ENCODE results near the gene SFTPB.

DNA sequence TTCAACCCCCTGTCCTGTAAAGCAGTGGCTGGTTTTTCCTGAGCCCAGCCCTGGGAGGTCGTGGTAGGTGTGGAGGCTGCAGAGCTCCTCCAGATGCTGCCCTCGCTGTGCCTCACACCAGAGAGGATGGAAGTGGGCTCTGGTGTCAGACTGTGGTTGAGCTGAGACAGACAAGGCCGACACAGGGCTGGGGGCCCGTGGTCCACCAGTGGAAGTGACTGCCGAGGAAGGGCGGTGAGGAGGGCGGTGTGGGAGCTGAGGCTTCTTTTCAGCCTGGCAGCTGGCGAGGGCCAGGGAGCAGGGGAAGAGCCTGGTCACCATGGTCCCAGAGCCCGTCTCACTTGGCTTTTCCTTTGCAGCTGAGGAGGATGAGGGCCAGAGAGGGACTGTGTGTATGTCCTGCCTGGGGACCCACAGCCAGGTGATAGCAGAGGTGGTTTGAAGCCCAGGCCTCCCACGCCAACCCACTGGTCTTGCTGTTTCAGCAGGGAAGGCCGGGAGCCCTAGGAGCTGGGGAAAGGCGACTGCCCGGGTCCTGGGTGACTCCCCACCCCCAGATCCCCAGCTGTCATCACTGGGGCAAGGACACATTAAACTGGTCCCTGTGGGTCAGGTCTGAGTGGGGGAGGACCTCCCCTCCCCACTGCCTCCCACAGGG is 8.5 kb downstream of the SFTPB start:
- TF ChIP-seq, protein P1, sequence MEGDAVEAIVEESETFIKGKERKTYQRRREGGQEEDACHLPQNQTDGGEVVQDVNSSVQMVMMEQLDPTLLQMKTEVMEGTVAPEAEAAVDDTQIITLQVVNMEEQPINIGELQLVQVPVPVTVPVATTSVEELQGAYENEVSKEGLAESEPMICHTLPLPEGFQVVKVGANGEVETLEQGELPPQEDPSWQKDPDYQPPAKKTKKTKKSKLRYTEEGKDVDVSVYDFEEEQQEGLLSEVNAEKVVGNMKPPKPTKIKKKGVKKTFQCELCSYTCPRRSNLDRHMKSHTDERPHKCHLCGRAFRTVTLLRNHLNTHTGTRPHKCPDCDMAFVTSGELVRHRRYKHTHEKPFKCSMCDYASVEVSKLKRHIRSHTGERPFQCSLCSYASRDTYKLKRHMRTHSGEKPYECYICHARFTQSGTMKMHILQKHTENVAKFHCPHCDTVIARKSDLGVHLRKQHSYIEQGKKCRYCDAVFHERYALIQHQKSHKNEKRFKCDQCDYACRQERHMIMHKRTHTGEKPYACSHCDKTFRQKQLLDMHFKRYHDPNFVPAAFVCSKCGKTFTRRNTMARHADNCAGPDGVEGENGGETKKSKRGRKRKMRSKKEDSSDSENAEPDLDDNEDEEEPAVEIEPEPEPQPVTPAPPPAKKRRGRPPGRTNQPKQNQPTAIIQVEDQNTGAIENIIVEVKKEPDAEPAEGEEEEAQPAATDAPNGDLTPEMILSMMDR (IDR thresholded peaks at IDR 0.05): no peak
- TF ChIP-seq POLR2AphosphoS5 (IDR thresholded peaks at IDR 0.05): no peak
